GM12878 (cell line): Measurements from ENCODE around the gene LMOD1.

ENCODE experiments used
- CHD2 ChIP-seq: IDR thresholded peaks from 2 replicates; pipeline ENCODE4 v1.6.1; 2011; ENCODE audit warnings: low read depth, low read length, improper control_type of control experiment, borderline replicate concordance
- CREM ChIP-seq: IDR thresholded peaks from 2 replicates; pipeline ENCODE4 v1.6.1; 2014; ENCODE audit warnings: antibody characterized with exemption, low read depth
- CTCF ChIP-seq, 3 experiments: IDR thresholded peaks in 2 of 3; conservative IDR thresholded peaks in 1 of 3; 2 replicates each; pipeline ENCODE4 v1.5.1; 2011; ENCODE audit warnings: low read depth in 3 of 3, low read length in 3 of 3, mild to moderate bottlenecking in 3 of 3, control low read depth in 2 of 3, moderate library complexity in 2 of 3, inconsistent platforms in 1 of 3, mixed read lengths in 1 of 3; ENCODE audit not compliant: control insufficient read depth in 2 of 3, insufficient read depth in 1 of 3; ENCODE audit errors: extremely low read depth in 1 of 3
- HDAC2 ChIP-seq: fragments of 200-600 bp; sonication (generic); IDR thresholded peaks from 2 replicates; pipeline ENCODE4 v1.6.1; 2017
- ZNF384 ChIP-seq: IDR thresholded peaks from 2 replicates; pipeline ENCODE4 v1.6.1; 2012; ENCODE audit warnings: low read depth, mild to moderate bottlenecking, low read length, improper control_type of control experiment, borderline replicate concordance

- TF ChIP-seq CTCF (IDR thresholded peaks at IDR 0.05 in 2 of 3, conservative IDR thresholded peaks at IDR 0.05 in 1 of 3; ENCODE audit: control insufficient read depth in 2 of 3, extremely low read depth in 1 of 3, insufficient read depth in 1 of 3, low read depth in 3 of 3, low read length in 3 of 3): no peak
- no peak for TF ChIP-seq HDAC2
- no peak for TF ChIP-seq CHD2
- TF ChIP-seq CREM: no peak
- no peak for TF ChIP-seq ZNF384
Measured at GRCh38 chr1:201898992-201899391, 47.4 kb downstream of the LMOD1 start.
